GM10847 (cell line): ENCODE measurements around the gene HNF1B.

ENCODE experiments used
- POLR2A ChIP-seq: IDR thresholded peaks from 2 replicates; pipeline ENCODE4 v1.6.1; 2011; ENCODE audit not compliant: insufficient read length; ENCODE audit errors: extremely low read depth

Gene HNF1B

GRCh38 chr17:37744961-37745800 lies at the start of gene HNF1B:
TSS of gene HNF1B (minus strand) at chr17:37745059. CDS start at chr17:37744884, 175 bp downstream.
- peak; percentile 76 for TF ChIP-seq POLR2A

GRCh38 chr17:37792787-37793186 lies 47.9 kb upstream of the HNF1B start:
- TF ChIP-seq POLR2A = no peak

- no peak for TF ChIP-seq POLR2A
These were observed 46.9 kb upstream of the HNF1B start for GRCh38 chr17:37791447-37792399.

GRCh38 chr17:37789771-37790541 lies 45.1 kb upstream of the HNF1B start:
- no peak for TF ChIP-seq POLR2A

GRCh38 chr17:37789021-37789565 lies 44.2 kb upstream of the HNF1B start:
- TF ChIP-seq POLR2A = no peak

- no peak for TF ChIP-seq POLR2A
These were observed 43.7 kb upstream of the HNF1B start for GRCh38 chr17:37788526-37788925.

- no peak for TF ChIP-seq POLR2A
These were observed 42.3 kb upstream of the HNF1B start for GRCh38 chr17:37787055-37787757.

GRCh38 chr17:37786481-37786880 lies 41.6 kb upstream of the HNF1B start:
- TF ChIP-seq POLR2A = no peak

- no peak for TF ChIP-seq POLR2A
These were observed 36.6 kb upstream of the HNF1B start for GRCh38 chr17:37781451-37781850.

GRCh38 chr17:37779554-37779953 lies 34.7 kb upstream of the HNF1B start:
- no peak for TF ChIP-seq POLR2A

GRCh38 chr17:37774504-37774903 lies 29.6 kb upstream of the HNF1B start:
- no peak for TF ChIP-seq POLR2A

- TF ChIP-seq POLR2A = no peak
These were observed 28.1 kb upstream of the HNF1B start for GRCh38 chr17:37772982-37773381.

- TF ChIP-seq POLR2A = no peak
These were observed 26.0 kb upstream of the HNF1B start for GRCh38 chr17:37770631-37771518.

GRCh38 chr17:37769050-37769449 lies 24.2 kb upstream of the HNF1B start:
- no peak for TF ChIP-seq POLR2A

- TF ChIP-seq POLR2A = no peak
These were observed 23.6 kb upstream of the HNF1B start for GRCh38 chr17:37768438-37768837.
